ENCODE data around the gene CETP.
"Not testable (repeated sequence)": the region's sequence is repeated elsewhere in the genome, so short reads cannot be mapped to it uniquely, and the experiment has no call there.

Gene CETP

GRCh38 chr16:56982695-56983094 is 20.9 kb downstream of the CETP start:
- DNase-seq: no peak

- DNase-seq: no peak
Measured at GRCh38 chr16:56983211-56983751, 21.5 kb downstream of the CETP start.

GRCh38 chr16:56984639-56985038 is 22.9 kb downstream of the CETP start:
- DNase-seq: no peak

- DNase-seq: no peak
Measured at GRCh38 chr16:56985288-56985961, 23.7 kb downstream of the CETP start.

GRCh38 chr16:56985962-56986360 is 24.2 kb downstream of the CETP start:
- no peak for DNase-seq

GRCh38 chr16:56986361-56986760 is 24.6 kb downstream of the CETP start:
- DNase-seq: no peak

GRCh38 chr16:56986908-56987307 is 25.2 kb downstream of the CETP start:
- DNase-seq: not testable (repeated sequence)

- DNase-seq: no peak
Measured at GRCh38 chr16:56987692-56988091, 25.9 kb downstream of the CETP start.

- DNase-seq: no peak
Measured at GRCh38 chr16:56988161-56988947, 26.6 kb downstream of the CETP start.

- DNase-seq: peak; percentile 76 to 97 (median 86)
Measured at GRCh38 chr16:56988948-56989945, 27.5 kb downstream of the CETP start, which contains the start of gene NLRC5. NLRC5 (plus strand) TSS chr16:56989557; CDS start chr16:57020713, 31,156 bp downstream.

- peak in 1 of 5 experiments; percentile 43 for DNase-seq
Measured at GRCh38 chr16:56989988-56990387, 28.2 kb downstream of the CETP start.

GRCh38 chr16:56990407-56991286 is 28.9 kb downstream of the CETP start:
- peak in 1 of 5 experiments; percentile 67 for DNase-seq

- not testable (repeated sequence) for DNase-seq
Measured at GRCh38 chr16:56992431-56992830, 30.7 kb downstream of the CETP start.

- peak in 1 of 5 experiments; percentile 37 for DNase-seq
Measured at GRCh38 chr16:56993204-56993603, 31.5 kb downstream of the CETP start.

- DNase-seq: peak in 1 of 5 experiments; percentile 57
Measured at GRCh38 chr16:56994311-56994710, 32.6 kb downstream of the CETP start.

- DNase-seq: no peak
Measured at GRCh38 chr16:56995136-56995805, 33.5 kb downstream of the CETP start.

- DNase-seq: no peak
Measured at GRCh38 chr16:56997264-56997663, 35.5 kb downstream of the CETP start.

- peak in 1 of 5 experiments; percentile 27 for DNase-seq
Measured at GRCh38 chr16:56997931-56998330, 36.2 kb downstream of the CETP start.

- DNase-seq: no peak
Measured at GRCh38 chr16:56998352-56998751, 36.6 kb downstream of the CETP start.

GRCh38 chr16:56998861-56999260 is 37.1 kb downstream of the CETP start:
- no peak for DNase-seq
